H1 (cell line): ENCODE results near the gene MXD3. TPM values are rescaled to one million over a fixed set of nuclear protein-coding genes. Genes with fewer than 3 reads are reported as not detected.

Experiments used
- BACH1 ChIP-seq: IDR thresholded peaks from 2 replicates; pipeline ENCODE4 v1.6.1; 2012; ENCODE audit warnings: low read length, improper control_type of control experiment
- CBX8 ChIP-seq: fragments of 300-800, 300-1000 bp; sonication (generic); IDR thresholded peaks from 2 replicates; pipeline ENCODE4 v1.7.1; 2016; ENCODE audit warnings: low read depth, low read length, borderline replicate concordance
- EGR1 ChIP-seq: IDR thresholded peaks from 2 replicates; pipeline ENCODE4 v1.6.1; 2011; ENCODE audit warnings: low read depth, low read length, borderline replicate concordance
- KDM4A ChIP-seq: IDR thresholded peaks from one replicate; pipeline ENCODE4 v1.7.1; 2012; ENCODE audit warnings: low read depth, mild to moderate bottlenecking, moderate library complexity, low read length, inconsistent platforms; ENCODE audit not compliant: severe bottlenecking
- POU5F1 ChIP-seq: IDR thresholded peaks from 2 replicates; pipeline ENCODE4 v1.6.1; 2011; ENCODE audit warnings: low read depth, mild to moderate bottlenecking, low read length, moderate library complexity
- RNF2 ChIP-seq: fragments of 200-900, 300-1000 bp; sonication (generic); IDR thresholded peaks from 2 replicates; pipeline ENCODE4 v1.7.1; 2016; ENCODE audit warnings: borderline replicate concordance, low read depth, mild to moderate bottlenecking, antibody characterized with exemption, low read length; ENCODE audit not compliant: poor library complexity, severe bottlenecking; ENCODE audit errors: missing control alignments
- SAP30 ChIP-seq: fragments of 300-600 bp; sonication (generic); IDR thresholded peaks from 2 replicates; pipeline ENCODE4 v1.7.1; 2012; ENCODE audit warnings: low read length, moderate library complexity, mild to moderate bottlenecking, inconsistent platforms; ENCODE audit not compliant: insufficient read depth, insufficient replicate concordance
- SP2 ChIP-seq: IDR thresholded peaks from 2 replicates; pipeline ENCODE4 v1.6.1; 2012; ENCODE audit warnings: mild to moderate bottlenecking, low read length, inconsistent platforms
- TCF12 ChIP-seq: IDR thresholded peaks from 2 replicates; pipeline ENCODE4 v1.6.1; 2011; ENCODE audit warnings: low read depth, mild to moderate bottlenecking, low read length
- USF2 ChIP-seq: IDR thresholded peaks from 2 replicates; pipeline ENCODE4 v1.6.1; 2011; ENCODE audit warnings: low read length, improper control_type of control experiment
- polyA plus RNA-seq, 7 experiments: library from polyadenylated mRNA; depleted of rRNA in 3 of 7; stranded (reverse) in 5 of 7; unstranded in 2 of 7; fragments of >200 nt in 5 of 7; fragments of 200-250 nt in 2 of 7; gene quantifications; 1 replicate in 5 of 7; 2 replicates in 1 of 7; 4 replicates in 1 of 7; pipeline versions ENCODE4 v1.2.1 to v1.2.3, GENCODE V29; 2011 to 2013; ENCODE audit warnings: missing spikeins in 2 of 7, mixed read lengths in 2 of 7
- total RNA-seq: library from RNA; stranded (reverse); fragmentation: NEBNext Ultra II Directional; extraction: Animal tissue kit (Norgen Biotek cat#: 25700); gene quantifications from 2 replicates; pipeline ENCODE4 v1.2.1, GENCODE V29; 2021
- TF ChIP-seq, protein P1 (sequence below): fragments of 300-600 bp; sonication (generic); IDR thresholded peaks from 2 replicates; pipeline ENCODE4 v1.7.1; 2012; ENCODE audit warnings: low read length, moderate library complexity, mild to moderate bottlenecking, inconsistent platforms; ENCODE audit not compliant: insufficient replicate concordance

MXD3 gene
- total and polyA plus RNA-seq, 2 of the 8 experiments (the other 6 are each of a cell fraction or from before 2014, with no cell fraction given), result 6.5 to 7.7 TPM

- TF ChIP-seq, protein P1, sequence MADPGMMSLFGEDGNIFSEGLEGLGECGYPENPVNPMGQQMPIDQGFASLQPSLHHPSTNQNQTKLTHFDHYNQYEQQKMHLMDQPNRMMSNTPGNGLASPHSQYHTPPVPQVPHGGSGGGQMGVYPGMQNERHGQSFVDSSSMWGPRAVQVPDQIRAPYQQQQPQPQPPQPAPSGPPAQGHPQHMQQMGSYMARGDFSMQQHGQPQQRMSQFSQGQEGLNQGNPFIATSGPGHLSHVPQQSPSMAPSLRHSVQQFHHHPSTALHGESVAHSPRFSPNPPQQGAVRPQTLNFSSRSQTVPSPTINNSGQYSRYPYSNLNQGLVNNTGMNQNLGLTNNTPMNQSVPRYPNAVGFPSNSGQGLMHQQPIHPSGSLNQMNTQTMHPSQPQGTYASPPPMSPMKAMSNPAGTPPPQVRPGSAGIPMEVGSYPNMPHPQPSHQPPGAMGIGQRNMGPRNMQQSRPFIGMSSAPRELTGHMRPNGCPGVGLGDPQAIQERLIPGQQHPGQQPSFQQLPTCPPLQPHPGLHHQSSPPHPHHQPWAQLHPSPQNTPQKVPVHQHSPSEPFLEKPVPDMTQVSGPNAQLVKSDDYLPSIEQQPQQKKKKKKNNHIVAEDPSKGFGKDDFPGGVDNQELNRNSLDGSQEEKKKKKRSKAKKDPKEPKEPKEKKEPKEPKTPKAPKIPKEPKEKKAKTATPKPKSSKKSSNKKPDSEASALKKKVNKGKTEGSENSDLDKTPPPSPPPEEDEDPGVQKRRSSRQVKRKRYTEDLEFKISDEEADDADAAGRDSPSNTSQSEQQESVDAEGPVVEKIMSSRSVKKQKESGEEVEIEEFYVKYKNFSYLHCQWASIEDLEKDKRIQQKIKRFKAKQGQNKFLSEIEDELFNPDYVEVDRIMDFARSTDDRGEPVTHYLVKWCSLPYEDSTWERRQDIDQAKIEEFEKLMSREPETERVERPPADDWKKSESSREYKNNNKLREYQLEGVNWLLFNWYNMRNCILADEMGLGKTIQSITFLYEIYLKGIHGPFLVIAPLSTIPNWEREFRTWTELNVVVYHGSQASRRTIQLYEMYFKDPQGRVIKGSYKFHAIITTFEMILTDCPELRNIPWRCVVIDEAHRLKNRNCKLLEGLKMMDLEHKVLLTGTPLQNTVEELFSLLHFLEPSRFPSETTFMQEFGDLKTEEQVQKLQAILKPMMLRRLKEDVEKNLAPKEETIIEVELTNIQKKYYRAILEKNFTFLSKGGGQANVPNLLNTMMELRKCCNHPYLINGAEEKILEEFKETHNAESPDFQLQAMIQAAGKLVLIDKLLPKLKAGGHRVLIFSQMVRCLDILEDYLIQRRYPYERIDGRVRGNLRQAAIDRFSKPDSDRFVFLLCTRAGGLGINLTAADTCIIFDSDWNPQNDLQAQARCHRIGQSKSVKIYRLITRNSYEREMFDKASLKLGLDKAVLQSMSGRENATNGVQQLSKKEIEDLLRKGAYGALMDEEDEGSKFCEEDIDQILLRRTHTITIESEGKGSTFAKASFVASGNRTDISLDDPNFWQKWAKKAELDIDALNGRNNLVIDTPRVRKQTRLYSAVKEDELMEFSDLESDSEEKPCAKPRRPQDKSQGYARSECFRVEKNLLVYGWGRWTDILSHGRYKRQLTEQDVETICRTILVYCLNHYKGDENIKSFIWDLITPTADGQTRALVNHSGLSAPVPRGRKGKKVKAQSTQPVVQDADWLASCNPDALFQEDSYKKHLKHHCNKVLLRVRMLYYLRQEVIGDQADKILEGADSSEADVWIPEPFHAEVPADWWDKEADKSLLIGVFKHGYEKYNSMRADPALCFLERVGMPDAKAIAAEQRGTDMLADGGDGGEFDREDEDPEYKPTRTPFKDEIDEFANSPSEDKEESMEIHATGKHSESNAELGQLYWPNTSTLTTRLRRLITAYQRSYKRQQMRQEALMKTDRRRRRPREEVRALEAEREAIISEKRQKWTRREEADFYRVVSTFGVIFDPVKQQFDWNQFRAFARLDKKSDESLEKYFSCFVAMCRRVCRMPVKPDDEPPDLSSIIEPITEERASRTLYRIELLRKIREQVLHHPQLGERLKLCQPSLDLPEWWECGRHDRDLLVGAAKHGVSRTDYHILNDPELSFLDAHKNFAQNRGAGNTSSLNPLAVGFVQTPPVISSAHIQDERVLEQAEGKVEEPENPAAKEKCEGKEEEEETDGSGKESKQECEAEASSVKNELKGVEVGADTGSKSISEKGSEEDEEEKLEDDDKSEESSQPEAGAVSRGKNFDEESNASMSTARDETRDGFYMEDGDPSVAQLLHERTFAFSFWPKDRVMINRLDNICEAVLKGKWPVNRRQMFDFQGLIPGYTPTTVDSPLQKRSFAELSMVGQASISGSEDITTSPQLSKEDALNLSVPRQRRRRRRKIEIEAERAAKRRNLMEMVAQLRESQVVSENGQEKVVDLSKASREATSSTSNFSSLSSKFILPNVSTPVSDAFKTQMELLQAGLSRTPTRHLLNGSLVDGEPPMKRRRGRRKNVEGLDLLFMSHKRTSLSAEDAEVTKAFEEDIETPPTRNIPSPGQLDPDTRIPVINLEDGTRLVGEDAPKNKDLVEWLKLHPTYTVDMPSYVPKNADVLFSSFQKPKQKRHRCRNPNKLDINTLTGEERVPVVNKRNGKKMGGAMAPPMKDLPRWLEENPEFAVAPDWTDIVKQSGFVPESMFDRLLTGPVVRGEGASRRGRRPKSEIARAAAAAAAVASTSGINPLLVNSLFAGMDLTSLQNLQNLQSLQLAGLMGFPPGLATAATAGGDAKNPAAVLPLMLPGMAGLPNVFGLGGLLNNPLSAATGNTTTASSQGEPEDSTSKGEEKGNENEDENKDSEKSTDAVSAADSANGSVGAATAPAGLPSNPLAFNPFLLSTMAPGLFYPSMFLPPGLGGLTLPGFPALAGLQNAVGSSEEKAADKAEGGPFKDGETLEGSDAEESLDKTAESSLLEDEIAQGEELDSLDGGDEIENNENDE, result no peak
- TF ChIP-seq RNF2 (no peak), EGR1 (no peak), SAP30 (no peak), CBX8 (no peak), POU5F1 (no peak), BACH1 (no peak), SP2 (no peak), KDM4A (no peak), USF2 (no peak), TCF12 (no peak)
Measured at GRCh38 chr5:177299697-177300096, 12.0 kb downstream of the MXD3 start (continued).
